Measurements from ENCODE around the gene CFAP299.
A peak's percentile ranks its signal among the peaks of the same experiment; 100 is the strongest.

Gene CFAP299

GRCh38 chr4:80967346-80967745 is 631.8 kb downstream of the CFAP299 start:
- no peaks in the 10 kb centered on the region for H3K9me3 ChIP-seq (replicated peaks in 1 of 2; ENCODE audit: control insufficient read depth in 2 of 2, insufficient read depth in 1 of 2, low read depth in 1 of 2, low read length in 2 of 2)
- H3K4me1 ChIP-seq (ENCODE audit: control insufficient read depth in 2 of 2, insufficient read depth in 1 of 2, low read depth in 1 of 2, low read length in 2 of 2) = no peaks in the 10 kb centered on the region
- H4K91ac ChIP-seq (ENCODE audit: low read depth, low read length, poor library complexity) = no peak overlapping the region
- H2AFZ ChIP-seq (ENCODE audit: low read length) = no peak overlapping the region
- no peaks in the 10 kb centered on the region for H3K79me1 ChIP-seq (ENCODE audit: low read depth, low read length)
- no peak overlapping the region for H4K8ac ChIP-seq (ENCODE audit: low read depth, low read length)
- H2BK12ac ChIP-seq (ENCODE audit: low read length) = no peak overlapping the region
- no peak overlapping the region for H2AK5ac ChIP-seq (ENCODE audit: low read depth, low read length)
- no CpG with 5 or more reads among the region's 4 CpGs for WGBS, 2 donors (ENCODE audit: extremely low coverage in 2 of 2, insufficient read length in 2 of 2, insufficient replicate concordance in 1 of 2)
- no peak overlapping the region for H3K4me2 ChIP-seq (ENCODE audit: insufficient read depth, low read length, poor library complexity, severe bottlenecking)
- no peak overlapping the region for H3K9ac ChIP-seq (ENCODE audit: low read depth, low read length, poor library complexity)
- DNase-seq (ENCODE audit: low spot score) = no peak
- no peak overlapping the region for H3K23ac ChIP-seq (ENCODE audit: low read depth, low read length, poor library complexity)
- no peak overlapping the region for H2BK5ac ChIP-seq (ENCODE audit: low read length)
- H3K36me3 ChIP-seq (replicated peaks in 1 of 2; ENCODE audit: control insufficient read depth in 2 of 2, insufficient read depth in 2 of 2, low read length in 2 of 2) = no peaks in the 10 kb centered on the region
- no peak overlapping the region for H3K4me3 ChIP-seq (ENCODE audit: low read length in 2 of 2)
- H3K27me3 ChIP-seq (ENCODE audit: control insufficient read depth in 3 of 3, insufficient read depth in 3 of 3, low read depth in 1 of 3, low read length in 3 of 3) = no peaks in the 10 kb centered on the region
- no peak overlapping the region for H2BK15ac ChIP-seq (ENCODE audit: low read length)
- H3K14ac ChIP-seq (ENCODE audit: low read length) = no peak overlapping the region
- no peak overlapping the region for H3K18ac ChIP-seq (ENCODE audit: low read length)
- no peak overlapping the region for H3K27ac ChIP-seq (replicated peaks; ENCODE audit: low read length)
- H3K4ac ChIP-seq (ENCODE audit: low read length) = no peak overlapping the region
- no peak overlapping the region for H2BK120ac ChIP-seq (ENCODE audit: low read depth, low read length)

- no peak overlapping the region for H3K23ac ChIP-seq (ENCODE audit: low read depth, low read length, poor library complexity)
- H3K27ac ChIP-seq (replicated peaks; ENCODE audit: low read length) = no peak overlapping the region
- no peaks in the 10 kb centered on the region for H3K36me3 ChIP-seq (replicated peaks in 1 of 2; ENCODE audit: control insufficient read depth in 2 of 2, insufficient read depth in 2 of 2, low read length in 2 of 2)
- no peak overlapping the region for H2BK5ac ChIP-seq (ENCODE audit: low read length)
- H2BK120ac ChIP-seq (ENCODE audit: low read depth, low read length) = no peak overlapping the region
- H4K91ac ChIP-seq (ENCODE audit: low read depth, low read length, poor library complexity) = no peak overlapping the region
- H3K9ac ChIP-seq (ENCODE audit: low read depth, low read length, poor library complexity) = no peak overlapping the region
- H3K79me1 ChIP-seq (ENCODE audit: low read depth, low read length) = no peaks in the 10 kb centered on the region
- H4K8ac ChIP-seq (ENCODE audit: low read depth, low read length) = no peak overlapping the region
- H2AFZ ChIP-seq (ENCODE audit: low read length) = no peak overlapping the region
- no peak overlapping the region for H2AK5ac ChIP-seq (ENCODE audit: low read depth, low read length)
- WGBS, 2 donors (ENCODE audit: extremely low coverage in 2 of 2, insufficient read length in 2 of 2, insufficient replicate concordance in 1 of 2) = no CpG with 5 or more reads among the region's 3 CpGs
- no peak overlapping the region for H2BK12ac ChIP-seq (ENCODE audit: low read length)
- H2BK15ac ChIP-seq (ENCODE audit: low read length) = no peak overlapping the region
- no peaks in the 10 kb centered on the region for H3K27me3 ChIP-seq (ENCODE audit: control insufficient read depth in 3 of 3, insufficient read depth in 3 of 3, low read depth in 1 of 3, low read length in 3 of 3)
- H3K4me1 ChIP-seq (ENCODE audit: control insufficient read depth in 2 of 2, insufficient read depth in 1 of 2, low read depth in 1 of 2, low read length in 2 of 2) = no peaks in the 10 kb centered on the region
- H3K9me3 ChIP-seq (replicated peaks in 1 of 2; ENCODE audit: control insufficient read depth in 2 of 2, insufficient read depth in 1 of 2, low read depth in 1 of 2, low read length in 2 of 2) = no peaks in the 10 kb centered on the region
- H3K14ac ChIP-seq (ENCODE audit: low read length) = no peak overlapping the region
- H3K18ac ChIP-seq (ENCODE audit: low read length) = no peak overlapping the region
- H3K4ac ChIP-seq (ENCODE audit: low read length) = no peak overlapping the region
- no peak for DNase-seq (ENCODE audit: low spot score)
- H3K4me3 ChIP-seq (ENCODE audit: low read length in 2 of 2) = no peak overlapping the region
- no peak overlapping the region for H3K4me2 ChIP-seq (ENCODE audit: insufficient read depth, low read length, poor library complexity, severe bottlenecking)
These were observed 644.7 kb downstream of the CFAP299 start for GRCh38 chr4:80980239-80980638.

DNA sequence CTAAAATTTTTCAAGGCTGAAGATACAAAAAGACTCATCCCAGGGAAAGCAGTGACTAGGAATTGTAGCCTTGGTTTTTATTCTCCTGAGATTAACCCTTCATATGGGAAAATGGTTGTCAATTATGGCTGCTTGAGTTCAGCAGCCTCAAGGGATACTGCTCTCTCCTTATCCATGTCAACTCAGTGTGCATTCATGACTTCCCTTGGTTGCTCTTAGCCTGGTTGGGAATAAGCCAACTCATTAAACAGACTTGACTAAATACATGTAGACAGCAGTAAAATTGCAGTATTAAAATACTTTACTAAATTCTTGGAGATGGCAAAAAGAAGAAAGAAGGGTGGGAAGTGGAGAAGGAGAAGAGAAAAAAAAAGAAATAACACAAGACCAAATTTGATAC is 650.5 kb downstream of the CFAP299 start:
- no peaks in the 10 kb centered on the region for H3K9me3 ChIP-seq (replicated peaks in 1 of 2; ENCODE audit: control insufficient read depth in 2 of 2, insufficient read depth in 1 of 2, low read depth in 1 of 2, low read length in 2 of 2)
- no peaks in the 10 kb centered on the region for H3K36me3 ChIP-seq (replicated peaks in 1 of 2; ENCODE audit: control insufficient read depth in 2 of 2, insufficient read depth in 2 of 2, low read length in 2 of 2)
- H2BK12ac ChIP-seq (ENCODE audit: low read length) = no peak overlapping the region
- no peak overlapping the region for H3K27ac ChIP-seq (replicated peaks; ENCODE audit: low read length)
- no peak overlapping the region for H3K4me2 ChIP-seq (ENCODE audit: insufficient read depth, low read length, poor library complexity, severe bottlenecking)
- no peak overlapping the region for H3K4ac ChIP-seq (ENCODE audit: low read length)
- H4K8ac ChIP-seq (ENCODE audit: low read depth, low read length) = no peak overlapping the region
- no peaks in the 10 kb centered on the region for H3K27me3 ChIP-seq (ENCODE audit: control insufficient read depth in 3 of 3, insufficient read depth in 3 of 3, low read depth in 1 of 3, low read length in 3 of 3)
- no peak overlapping the region for H2AFZ ChIP-seq (ENCODE audit: low read length)
- no peak overlapping the region for H2BK120ac ChIP-seq (ENCODE audit: low read depth, low read length)
- H3K18ac ChIP-seq (ENCODE audit: low read length) = no peak overlapping the region
- no peaks in the 10 kb centered on the region for H3K79me1 ChIP-seq (ENCODE audit: low read depth, low read length)
- H3K23ac ChIP-seq (ENCODE audit: low read depth, low read length, poor library complexity) = no peak overlapping the region
- no peak overlapping the region for H2BK5ac ChIP-seq (ENCODE audit: low read length)
- H3K14ac ChIP-seq (ENCODE audit: low read length) = no peak overlapping the region
- no peak overlapping the region for H3K4me3 ChIP-seq (ENCODE audit: low read length in 2 of 2)
- H2BK15ac ChIP-seq (ENCODE audit: low read length) = no peak overlapping the region
- H3K9ac ChIP-seq (ENCODE audit: low read depth, low read length, poor library complexity) = no peak overlapping the region
- H4K91ac ChIP-seq (ENCODE audit: low read depth, low read length, poor library complexity) = no peak overlapping the region
- peaks cover 0 to 3% of the 10 kb centered on the region in 2 donors for H3K4me1 ChIP-seq (ENCODE audit: control insufficient read depth in 2 of 2, insufficient read depth in 1 of 2, low read depth in 1 of 2, low read length in 2 of 2)
- H2AK5ac ChIP-seq (ENCODE audit: low read depth, low read length) = no peak overlapping the region
- no peak for DNase-seq (ENCODE audit: low spot score)

GRCh38 chr4:80989921-80990544 is 654.5 kb downstream of the CFAP299 start:
- no CpG with 5 or more reads among the region's 2 CpGs for WGBS, 2 donors (ENCODE audit: extremely low coverage in 2 of 2, insufficient read length in 2 of 2, insufficient replicate concordance in 1 of 2)
- no peaks in the 10 kb centered on the region for H3K79me1 ChIP-seq (ENCODE audit: low read depth, low read length)
- H3K9me3 ChIP-seq (replicated peaks in 1 of 2; ENCODE audit: control insufficient read depth in 2 of 2, insufficient read depth in 1 of 2, low read depth in 1 of 2, low read length in 2 of 2) = no peaks in the 10 kb centered on the region

More at GRCh38 chr4:80989921-80990544, 654.5 kb downstream of the CFAP299 start:
- no peak overlapping the region for H4K91ac ChIP-seq (ENCODE audit: low read depth, low read length, poor library complexity)
- no peak overlapping the region for H2BK120ac ChIP-seq (ENCODE audit: low read depth, low read length)
- H2BK15ac ChIP-seq (ENCODE audit: low read length) = no peak overlapping the region
- no peaks in the 10 kb centered on the region for H3K27me3 ChIP-seq (ENCODE audit: control insufficient read depth in 3 of 3, insufficient read depth in 3 of 3, low read depth in 1 of 3, low read length in 3 of 3)
- no peak overlapping the region for H2AK5ac ChIP-seq (ENCODE audit: low read depth, low read length)
- H3K4me1 ChIP-seq (ENCODE audit: control insufficient read depth in 2 of 2, insufficient read depth in 1 of 2, low read depth in 1 of 2, low read length in 2 of 2) = peaks cover 0 to 5% of the 10 kb centered on the region in 2 donors
- H3K4ac ChIP-seq (ENCODE audit: low read length) = no peak overlapping the region
- H4K8ac ChIP-seq (ENCODE audit: low read depth, low read length) = no peak overlapping the region
- no peak overlapping the region for H2BK12ac ChIP-seq (ENCODE audit: low read length)
- H3K36me3 ChIP-seq (replicated peaks in 1 of 2; ENCODE audit: control insufficient read depth in 2 of 2, insufficient read depth in 2 of 2, low read length in 2 of 2) = no peaks in the 10 kb centered on the region
- H3K4me2 ChIP-seq (ENCODE audit: insufficient read depth, low read length, poor library complexity, severe bottlenecking) = no peak overlapping the region
- no peak overlapping the region for H2BK5ac ChIP-seq (ENCODE audit: low read length)
- peak; percentile 51 for DNase-seq (ENCODE audit: low spot score)
- H3K4me3 ChIP-seq (ENCODE audit: low read length in 2 of 2) = no peak overlapping the region
- H2AFZ ChIP-seq (ENCODE audit: low read length) = peak overlapping the region; percentile 10
- H3K23ac ChIP-seq (ENCODE audit: low read depth, low read length, poor library complexity) = no peak overlapping the region
- no peak overlapping the region for H3K18ac ChIP-seq (ENCODE audit: low read length)
- H3K9ac ChIP-seq (ENCODE audit: low read depth, low read length, poor library complexity) = no peak overlapping the region
- H3K27ac ChIP-seq (replicated peaks; ENCODE audit: low read length) = no peak overlapping the region
- H3K14ac ChIP-seq (ENCODE audit: low read length) = no peak overlapping the region

Measured in neuronal stem cell (in vitro differentiated cells).